SJSA1 (cell line): Measurements from ENCODE around the gene ACSS2. TPM values are rescaled to one million over a fixed set of nuclear protein-coding genes. Genes with fewer than 3 reads are reported as not detected.

Source experiments
- DNase-seq, 2 experiments: peaks; one replicate each; pipeline ENCODE4 v3.0.0-alpha.2; 2015 to 2020; ENCODE audit warnings: low spot score in 2 of 2, low read depth in 1 of 2
- H3K27ac ChIP-seq: fragments of 250-450 bp; sonication (Bioruptor Pico); 2 replicates; pipeline ENCODE4 v1.5.1; 2020; ENCODE audit warnings: mild to moderate bottlenecking, moderate library complexity
- H3K27me3 ChIP-seq: fragments of 250-450 bp; sonication (Bioruptor Pico); replicated peaks from 2 replicates; pipeline ENCODE4 v1.5.1; 2020; ENCODE audit warnings: mild to moderate bottlenecking, moderate library complexity
- H3K36me3 ChIP-seq: fragments of 250-450 bp; sonication (Bioruptor Pico); 2 replicates; pipeline ENCODE4 v1.5.1; 2020; ENCODE audit warnings: mild to moderate bottlenecking
- H3K4me1 ChIP-seq: fragments of 250-450 bp; sonication (Bioruptor Pico); replicated peaks from 2 replicates; pipeline ENCODE4 v1.6.1; 2021; ENCODE audit warnings: mild to moderate bottlenecking
- H3K4me3 ChIP-seq: fragments of 250-450 bp; sonication (Bioruptor Pico); 2 replicates; pipeline ENCODE4 v1.5.1; 2020; ENCODE audit warnings: mild to moderate bottlenecking
- H3K9me3 ChIP-seq: fragments of 250-450 bp; sonication (Bioruptor Pico); replicated peaks from 2 replicates; pipeline ENCODE4 v1.5.1; 2020; ENCODE audit warnings: mild to moderate bottlenecking
- total RNA-seq: library from RNA; depleted of rRNA; stranded (reverse); fragments of >200 nt; shearing (Covaris generic); gene quantifications from 2 replicates; pipeline ENCODE4 v1.2.3, GENCODE V29; 2014; rRNA removed

The ACSS2 gene
- total RNA-seq, 1 experiment from 2014 or later: 26.1 TPM

DNA sequence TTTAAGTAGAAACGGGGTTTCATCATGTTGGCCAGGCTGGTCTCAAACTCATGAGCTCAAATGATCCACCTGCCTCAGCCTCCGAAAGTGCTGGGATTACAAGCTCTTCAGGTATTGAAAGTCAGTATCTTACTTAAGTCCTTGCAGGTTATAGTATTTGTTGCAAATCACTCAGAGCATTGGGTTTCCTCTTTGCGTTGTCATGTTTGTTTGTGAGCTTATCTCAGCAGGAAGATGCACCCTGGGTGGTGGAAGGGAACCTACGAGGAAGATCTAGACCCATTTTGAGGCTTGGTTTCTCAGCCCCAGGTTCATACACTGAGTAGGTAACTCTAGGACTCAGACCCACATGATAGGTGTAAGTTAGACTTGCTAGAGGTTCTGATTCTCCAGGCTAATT lies 97.8 kb downstream of the ACSS2 start:
- Histone ChIP-seq H3K4me3 (no peak overlapping the region), H3K4me1 (peaks cover 5% of the 10 kb centered on the region), H3K27ac (no peak overlapping the region), H3K9me3 (no peaks in the 10 kb centered on the region), H3K36me3 (no peaks in the 10 kb centered on the region), H3K27me3 (no peaks in the 10 kb centered on the region)
- DNase-seq: no peak

DNA sequence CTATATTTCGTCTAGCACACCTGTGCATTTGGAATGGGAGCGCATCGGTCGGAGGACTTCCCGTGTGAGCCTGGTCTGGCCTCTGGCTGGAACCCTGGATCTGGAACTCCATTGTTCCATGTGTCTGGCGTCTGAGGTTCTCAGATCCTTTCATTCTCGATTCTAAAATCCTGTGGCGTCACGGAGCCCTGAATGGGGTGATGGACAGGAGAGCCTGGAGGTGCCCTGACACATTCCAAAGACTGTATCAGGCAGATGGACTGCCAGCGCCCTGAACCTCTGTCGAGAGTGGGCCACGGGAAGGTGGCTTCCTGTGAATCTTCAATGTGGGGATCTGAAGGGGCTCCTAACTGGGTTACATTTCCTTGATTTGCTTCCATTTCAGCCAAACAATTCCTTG lies 99.9 kb downstream of the ACSS2 start:
- no peaks in the 10 kb centered on the region for H3K36me3 ChIP-seq

More for the DNA sequence above, 99.9 kb downstream of the ACSS2 start:
- Histone ChIP-seq H3K27ac (no peak overlapping the region), H3K4me3 (no peak overlapping the region), H3K9me3 (no peaks in the 10 kb centered on the region), H3K27me3 (no peaks in the 10 kb centered on the region), H3K4me1 (peaks cover 5% of the 10 kb centered on the region)
- no peak for DNase-seq

Other genes with a start within 250 kb of the ACSS2 start
- gene PIGU, start 199.5 kb upstream of the ACSS2 start, total RNA-seq: 13.3 and 24.4 TPM in 2 replicates
- gene TP53INP2, start 172.3 kb upstream of the ACSS2 start, total RNA-seq: 0.88 and 2.9 TPM in 2 replicates
- 4.7 TPM in 2 replicates for gene NCOA6, start 51.0 kb upstream of the ACSS2 start, total RNA-seq
- gene GGT7, start 3.8 kb upstream of the ACSS2 start, total RNA-seq: 1.5 and 3.9 TPM in 2 replicates
- 91.2 and 95.5 TPM in 2 replicates for gene GSS, start 79.2 kb downstream of the ACSS2 start, total RNA-seq
- not detected in 2 replicates for gene MYH7B, start 79.3 kb downstream of the ACSS2 start, total RNA-seq
- 25.3 and 36.8 TPM in 2 replicates for gene TRPC4AP, start 216.2 kb downstream of the ACSS2 start, total RNA-seq